Stimulated activated CD8-positive, alpha-beta memory T cell treated with anti-CD3 and anti-CD28 coated beads, Interleukin-15, amount 100 ng/mL, for 1 hour (primary cell): ENCODE data around the gene ROR1.

Source experiments
- DNase-seq: peaks from one replicate; pipeline ENCODE4 v3.0.0-alpha.2; 2020; ENCODE audit warnings: low read depth

Gene ROR1

GRCh38 chr1:64107632-64108031 is 333.8 kb downstream of the ROR1 start:
- DNase-seq, result no peak

GRCh38 chr1:64110924-64111777 is 337.3 kb downstream of the ROR1 start:
- no peak for DNase-seq

GRCh38 chr1:64111787-64112186 is 338.0 kb downstream of the ROR1 start:
- no peak for DNase-seq

- no peak for DNase-seq
Measured at GRCh38 chr1:64112281-64112680, 338.5 kb downstream of the ROR1 start.

- DNase-seq, result no peak
Measured at GRCh38 chr1:64114012-64114525, 340.3 kb downstream of the ROR1 start.

- no peak for DNase-seq
Measured at GRCh38 chr1:64116537-64116936, 342.7 kb downstream of the ROR1 start.

- no peak for DNase-seq
Measured at GRCh38 chr1:64117492-64117891, 343.7 kb downstream of the ROR1 start.

- DNase-seq, result no peak
Measured at GRCh38 chr1:64121766-64122385, 348.1 kb downstream of the ROR1 start.

- no peak for DNase-seq
Measured at GRCh38 chr1:64122588-64122987, 348.8 kb downstream of the ROR1 start.

GRCh38 chr1:64124704-64125440 is 351.1 kb downstream of the ROR1 start:
- no peak for DNase-seq

- no peak for DNase-seq
Measured at GRCh38 chr1:64126581-64126980, 352.8 kb downstream of the ROR1 start.

- DNase-seq, result no peak
Measured at GRCh38 chr1:64127297-64127696, 353.5 kb downstream of the ROR1 start.

GRCh38 chr1:64129701-64130100 is 355.9 kb downstream of the ROR1 start:
- DNase-seq, result no peak

GRCh38 chr1:64131155-64131554 is 357.3 kb downstream of the ROR1 start:
- DNase-seq, result no peak

GRCh38 chr1:64133036-64133435 is 359.2 kb downstream of the ROR1 start:
- no peak for DNase-seq

- DNase-seq, result no peak
Measured at GRCh38 chr1:64135462-64136223, 361.8 kb downstream of the ROR1 start.

GRCh38 chr1:64136296-64136695 is 362.5 kb downstream of the ROR1 start:
- DNase-seq, result no peak

GRCh38 chr1:64136752-64137411 is 363.1 kb downstream of the ROR1 start:
- DNase-seq, result peak; percentile 39

GRCh38 chr1:64137412-64137803 is 363.6 kb downstream of the ROR1 start:
- DNase-seq, result no peak

- no peak for DNase-seq
Measured at GRCh38 chr1:64139877-64140276, 366.1 kb downstream of the ROR1 start.

GRCh38 chr1:64140596-64140995 is 366.8 kb downstream of the ROR1 start:
- DNase-seq, result no peak
